ENCODE measurements around the gene MYO1H.
"Not testable (repeated sequence)": the region's sequence is repeated elsewhere in the genome, so short reads cannot be mapped to it uniquely, and the experiment has no call there.

MYO1H gene

GRCh38 chr12:109352184-109352583 lies 4.5 kb downstream of the MYO1H start:
- no peak for DNase-seq

- DNase-seq, result no peak
Observed at GRCh38 chr12:109356577-109356976, 8.9 kb downstream of the MYO1H start.

- DNase-seq, result no peak
Observed at GRCh38 chr12:109357032-109357431, 9.3 kb downstream of the MYO1H start.

GRCh38 chr12:109358154-109358869 lies 10.6 kb downstream of the MYO1H start:
- no peak for DNase-seq

- no peak for DNase-seq
Observed at GRCh38 chr12:109359131-109359690, 11.5 kb downstream of the MYO1H start.

GRCh38 chr12:109369831-109370230 lies 22.1 kb downstream of the MYO1H start:
- DNase-seq, result no peak

- DNase-seq, result peak; percentile 9
Observed at GRCh38 chr12:109377139-109377685, 29.5 kb downstream of the MYO1H start.

- no peak for DNase-seq
Observed at GRCh38 chr12:109378569-109378968, 30.9 kb downstream of the MYO1H start.

- DNase-seq, result no peak
Observed at GRCh38 chr12:109382031-109382430, 34.3 kb downstream of the MYO1H start.

GRCh38 chr12:109383240-109383639 lies 35.5 kb downstream of the MYO1H start:
- DNase-seq, result no peak

GRCh38 chr12:109385339-109386058 lies 37.8 kb downstream of the MYO1H start:
- DNase-seq, result peak; percentile 27

- no peak for DNase-seq
Observed at GRCh38 chr12:109386059-109386433, 38.3 kb downstream of the MYO1H start.

- DNase-seq, result peak; percentile 20
Observed at GRCh38 chr12:109387425-109388166, 39.9 kb downstream of the MYO1H start.

GRCh38 chr12:109388167-109388563 lies 40.5 kb downstream of the MYO1H start:
- DNase-seq, result no peak

- no peak for DNase-seq
Observed at GRCh38 chr12:109389146-109389545, 41.4 kb downstream of the MYO1H start.

- peak; percentile 23 for DNase-seq
Observed at GRCh38 chr12:109393437-109394345, 46.0 kb downstream of the MYO1H start.

GRCh38 chr12:109394891-109395290 lies 47.2 kb downstream of the MYO1H start:
- DNase-seq, result no peak

- DNase-seq, result not testable (repeated sequence)
Observed at GRCh38 chr12:109404841-109405240, 57.1 kb downstream of the MYO1H start.

- not testable (repeated sequence) for DNase-seq
Observed at GRCh38 chr12:109406147-109406546, 58.4 kb downstream of the MYO1H start.

- DNase-seq, result no peak
Observed at GRCh38 chr12:109418848-109419480, 71.3 kb downstream of the MYO1H start.

GRCh38 chr12:109421355-109422087 lies 73.8 kb downstream of the MYO1H start:
- DNase-seq, result no peak

Data from NCI-H2029 (cell line).